ENCODE measurements around the gene APOO.

- no peak for TF ChIP-seq CTCF (conservative IDR thresholded peaks at IDR 0.05; ENCODE audit: low read depth, low read length)
- no peak for TF ChIP-seq MXI1 (IDR thresholded peaks at IDR 0.05; ENCODE audit: borderline replicate concordance, low read depth, low read length)
- no peak for TF ChIP-seq BHLHE40 (IDR thresholded peaks at IDR 0.05; ENCODE audit: low read depth, low read length)
- TF ChIP-seq CHD1 (IDR thresholded peaks at IDR 0.05; ENCODE audit: low read depth, low read length) = no peak
- no peak for TF ChIP-seq POLR2A (IDR thresholded peaks at IDR 0.05; ENCODE audit: low read depth, low read length)
- TF ChIP-seq RAD21 (IDR thresholded peaks at IDR 0.05; ENCODE audit: low read length) = no peak
Measured at GRCh38 chrX:23857363-23857762, 50.4 kb downstream of the APOO start.
